K562 (cell line): ENCODE data around the gene TEX47. TPM values are rescaled to one million over a fixed set of nuclear protein-coding genes. Genes with fewer than 3 reads are reported as not detected.

Source experiments
- ATAC-seq: fragments of 200-7000 bp; cut with Tn5 transposase; 3 replicates; pipeline ENCODE4 v1.9.1; 2020; ENCODE audit warnings: moderate library complexity
- BruUV-seq: library from RNA; stranded (reverse); fragments of 400-500 nt; replicated peaks from 2 replicates; lab custom pipeline; 2021; lab: Mats Ljungman, UMichigan
- CTCF ChIA-PET: fragments of 300-600 bp; formaldehyde crosslinking; extraction: SDS; loops from one replicate; lab custom pipeline; 2021; ENCODE audit warnings: low intra/inter-chr PET ratio; lab: Yijun Ruan, JAX
- POLR2A ChIA-PET: fragments of 300-600, 350-650 bp; sonication (Branson Sonifier 250); formaldehyde crosslinking; extraction: SDS; loops from one replicate; lab custom pipeline; 2021; ENCODE audit warnings: antibody characterized with exemption, inconsistent platforms; lab: Yijun Ruan, JAX
- DNase-seq, 4 experiments: peaks; one replicate each; pipeline versions ENCODE4 v3.0.0 to v3.0.0-alpha.2; 2011 to 2018; ENCODE audit warnings: low spot score in 3 of 4, mixed read lengths in 3 of 4; ENCODE audit errors: extremely low read depth in 1 of 4
- FAIRE-seq: peaks from 2 replicates; lab custom pipeline; 2011; peaks lifted over from hg19 to GRCh38; lab: Jason Lieb, UNC
- H2AFZ ChIP-seq: 2 replicates; pipeline ENCODE4 v1.6.0; 2011; ENCODE audit warnings: low read depth, low read length, control low read depth, inconsistent platforms
- H3K27ac ChIP-seq: fragments of 200-600 bp; 3 replicates; pipeline ENCODE4 v1.8.0; 2011; ENCODE audit warnings: low read depth, mild to moderate bottlenecking, control low read depth, inconsistent platforms, low read length, moderate library complexity, mixed read lengths; ENCODE audit errors: extremely low read depth
- H3K27me3 ChIP-seq, 2 experiments: fragments of 300-600 bp in 1 of 2; 2 replicates in 1 of 2; 3 replicates in 1 of 2; pipeline versions ENCODE4 v1.6.0 to v1.8.0; 2011; ENCODE audit warnings: inconsistent platforms in 2 of 2, low read length in 2 of 2, mild to moderate bottlenecking in 1 of 2, mixed read lengths in 1 of 2, moderate library complexity in 1 of 2; ENCODE audit not compliant: control insufficient read depth in 2 of 2, insufficient read depth in 2 of 2
- H3K36me3 ChIP-seq: fragments of 300-600 bp; 3 replicates; pipeline ENCODE4 v1.8.0; 2011; ENCODE audit warnings: mild to moderate bottlenecking, low read length, inconsistent platforms; ENCODE audit not compliant: control insufficient read depth, insufficient read depth
- H3K4me1 ChIP-seq, 2 experiments: fragments of 200-600 bp in 1 of 2; replicated peaks in 1 of 2; 2 replicates in 1 of 2; 3 replicates in 1 of 2; pipeline versions ENCODE4 v1.5.1 to v1.8.0; 2011; ENCODE audit warnings: inconsistent platforms in 2 of 2, low read length in 2 of 2, mild to moderate bottlenecking in 1 of 2, mixed read lengths in 1 of 2, moderate library complexity in 1 of 2; ENCODE audit not compliant: control insufficient read depth in 2 of 2, insufficient read depth in 2 of 2
- H3K4me2 ChIP-seq: 2 replicates; pipeline ENCODE4 v1.6.1; 2011; ENCODE audit warnings: low read length, control low read depth, inconsistent platforms, mixed read lengths; ENCODE audit not compliant: insufficient read depth
- H3K4me3 ChIP-seq: fragments of 200-600 bp; sonication (generic), shearing (Covaris generic); 2 replicates; pipeline ENCODE4 v1.5.1; 2016; ENCODE audit warnings: control low read depth, inconsistent platforms
- H3K79me2 ChIP-seq: fragments of 200-600 bp; 3 replicates; pipeline ENCODE4 v1.8.0; 2011; ENCODE audit warnings: low read length, inconsistent platforms; ENCODE audit not compliant: control insufficient read depth, insufficient read depth
- H3K9ac ChIP-seq, 2 experiments: 2 replicates each; pipeline versions ENCODE4 v1.6.0 to v1.6.1; 2011; ENCODE audit warnings: low read depth in 2 of 2, low read length in 2 of 2, control low read depth in 1 of 2, inconsistent platforms in 1 of 2, mild to moderate bottlenecking in 1 of 2, mixed read lengths in 1 of 2; ENCODE audit not compliant: insufficient read depth in 1 of 2
- H3K9me1 ChIP-seq: one replicate; pipeline ENCODE4 v1.6.0; 2011; ENCODE audit warnings: inconsistent platforms, mild to moderate bottlenecking, low read length, moderate library complexity; ENCODE audit not compliant: control insufficient read depth, insufficient read depth
- H3K9me3 ChIP-seq: replicated peaks from 2 replicates; pipeline ENCODE4 v1.5.1; 2011; ENCODE audit warnings: low read depth, low read length, inconsistent platforms; ENCODE audit not compliant: control insufficient read depth, insufficient read depth
- H4K20me1 ChIP-seq: replicated peaks from 2 replicates; pipeline ENCODE4 v1.6.1; 2011; ENCODE audit warnings: low read length, inconsistent platforms, mixed read lengths; ENCODE audit not compliant: control insufficient read depth, insufficient read depth
- CBX8 ChIP-seq: fragments of 200-600 bp; sonication (generic); IDR thresholded peaks from 2 replicates; pipeline ENCODE4 v1.6.1; 2012; ENCODE audit warnings: borderline replicate concordance, mixed run types, low read depth, mild to moderate bottlenecking, moderate library complexity, mixed read lengths, low read length, control low read depth, inconsistent platforms; ENCODE audit not compliant: poor library complexity, severe bottlenecking; ENCODE audit errors: extremely low read depth
- GTF3C2 ChIP-seq: IDR thresholded peaks from 3 replicates; pipeline ENCODE4 v1.6.1; 2011; ENCODE audit warnings: borderline replicate concordance, mild to moderate bottlenecking, moderate library complexity; ENCODE audit not compliant: insufficient read length; ENCODE audit errors: extremely low read depth
- ILF3 ChIP-seq: fragments of 450-650 bp; IDR thresholded peaks from 2 replicates; pipeline ENCODE4 v1.6.1; 2018; ENCODE audit warnings: antibody characterized with exemption, mild to moderate bottlenecking, moderate library complexity, borderline replicate concordance
- MAFK ChIP-seq: IDR thresholded peaks from 2 replicates; pipeline ENCODE4 v1.6.1; 2011; ENCODE audit warnings: low read length, improper control_type of control experiment
- MAX ChIP-seq: sonication (generic); formaldehyde crosslinking; IDR thresholded peaks from 2 replicates; pipeline ENCODE4 v1.9.0; 2022; ENCODE audit warnings: mild to moderate bottlenecking, missing genetic modification reagents
- MLLT1 ChIP-seq, 2 experiments: fragments of 450-650 bp; IDR thresholded peaks; 2 replicates each; pipeline ENCODE4 v1.6.1; 2016
- NFIC ChIP-seq: fragments of 450-650 bp; IDR thresholded peaks from 2 replicates; pipeline ENCODE4 v1.6.1; 2017; ENCODE audit warnings: mild to moderate bottlenecking, inconsistent platforms
- PHF20 ChIP-seq: fragments of 450-650 bp; IDR thresholded peaks from 2 replicates; pipeline ENCODE4 v1.6.1; 2018; ENCODE audit not compliant: partially characterized antibody
- RBM15 ChIP-seq: fragments of 200-400 bp; formaldehyde crosslinking; IDR thresholded peaks from 2 replicates; pipeline ENCODE4 v1.6.1; 2018; ENCODE audit warnings: mild to moderate bottlenecking, low read length, moderate library complexity; ENCODE audit not compliant: insufficient read depth
- SAFB ChIP-seq: fragments of 200-400 bp; formaldehyde crosslinking; IDR thresholded peaks from 2 replicates; pipeline ENCODE4 v1.6.1; 2017; ENCODE audit warnings: low read depth, low read length, borderline replicate concordance
- TBL1XR1 ChIP-seq, 2 experiments: IDR thresholded peaks; 2 replicates each; pipeline ENCODE4 v1.6.1; 2012; ENCODE audit warnings: improper control_type of control experiment in 2 of 2, low read length in 2 of 2, mild to moderate bottlenecking in 1 of 2
- THAP12 ChIP-seq: fragments of 250-450 bp; sonication (Bioruptor Pico); IDR thresholded peaks from 2 replicates; pipeline ENCODE4 v1.9.0; 2021; ENCODE audit warnings: mild to moderate bottlenecking, inconsistent platforms
- ZNF12 ChIP-seq: sonication (generic); formaldehyde crosslinking; IDR thresholded peaks from 2 replicates; pipeline ENCODE4 v1.4.0; 2020; ENCODE audit warnings: mild to moderate bottlenecking, missing genetic modification reagents
- ZNF217 ChIP-seq: sonication (generic); formaldehyde crosslinking; IDR thresholded peaks from 2 replicates; pipeline ENCODE4 v1.8.0; 2022; ENCODE audit warnings: mild to moderate bottlenecking, missing genetic modification reagents
- ZNF354B ChIP-seq: fragments of 250-450 bp; sonication (Bioruptor Pico); IDR thresholded peaks from 2 replicates; pipeline ENCODE4 v1.4.0; 2020
- ZNF551 ChIP-seq: fragments of 250-450 bp; sonication (Bioruptor Pico); IDR thresholded peaks from 2 replicates; pipeline ENCODE4 v1.5.0; 2021; ENCODE audit warnings: mild to moderate bottlenecking, moderate library complexity
- ZSCAN29 ChIP-seq: fragments of 450-650 bp; IDR thresholded peaks from 2 replicates; pipeline ENCODE4 v1.6.1; 2017
- WGBS: fragments of 100-300 bp; shearing (Covaris generic); methylation state at CpG from one replicate; pipeline ENCODE4 v1.1.6; 2016; ENCODE audit warnings: low coverage, mixed read lengths; ENCODE audit not compliant: insufficient coverage; ENCODE audit errors: missing lambda C conversion rate; 5-methylcytosine and 5-hydroxymethylcytosine counted together
- in situ Hi-C: fragments of 300-500 bp; cut with MboI; formaldehyde crosslinking; loops from 4 replicates; pipeline ENCODE4 v1.15.0; 2018; ENCODE audit warnings: inconsistent platforms, mixed read lengths
- intact Hi-C: fragments of 100-400 bp; cut with micrococcal nuclease; formaldehyde crosslinking; loops from 2 replicates; pipeline ENCODE4 v1.14.2; 2022
- polyA plus RNA-seq, 8 experiments: library from polyadenylated mRNA; depleted of rRNA in 4 of 8; stranded (reverse) in 5 of 8; unstranded in 3 of 8; fragments of >200 nt; fragmentation: Nextera tagmentation in 2 of 8; fragmentation: Illumina TruSeq in 1 of 8; extraction: Ambion mirVana in 2 of 8; extraction: Trizol in 1 of 8; gene quantifications; 2 replicates each; pipeline versions ENCODE4 v1.2.1 to v1.2.3, GENCODE V29; 2011 to 2014; ENCODE audit warnings: inconsistent platforms in 1 of 8, missing spikeins in 1 of 8
- total RNA-seq, 7 experiments: library from RNA; depleted of rRNA in 6 of 7; stranded (reverse); fragments of >200 nt in 6 of 7; fragmentation: Illumina TruSeq in 2 of 7; extraction: Trizol in 2 of 7; gene quantifications; 2 replicates each; pipeline versions ENCODE4 v1.2.1 to v1.2.3, GENCODE V29; 2011 to 2021; ENCODE audit warnings: low replicate concordance in 1 of 7

The TEX47 gene
- total and polyA plus RNA-seq, 9 of the 15 experiments (the other 6 are each of a cell fraction or from before 2014, with no cell fraction given), result not detected

GRCh38 chr7:88792361-88792760 lies 3.2 kb downstream of the TEX47 start:
- in situ Hi-C loops, result no loop called here
- no peak overlapping the region for H3K4me2 ChIP-seq
- no peak for DNase-seq
- H3K9me3 ChIP-seq, result no peaks in the 10 kb centered on the region
- H3K36me3 ChIP-seq, result no peaks in the 10 kb centered on the region
- no peaks in the 10 kb centered on the region for H3K27me3 ChIP-seq
- H4K20me1 ChIP-seq, result no peaks in the 10 kb centered on the region
- no peak overlapping the region for H3K9ac ChIP-seq
- ChIA-PET POLR2A (no interaction called here), CTCF (no interaction called here)
- BruUV-seq, result no TSS peak
- intact Hi-C loops, result no loop called here
- H3K9me1 ChIP-seq, result no peaks in the 10 kb centered on the region
- no peak overlapping the region for H3K4me3 ChIP-seq
- 5% methylated on average over 3 of the region's 3 CpGs for WGBS
- no peaks in the 10 kb centered on the region for H3K79me2 ChIP-seq
- H3K27ac ChIP-seq, result no peak overlapping the region
- no peak overlapping the region for H2AFZ ChIP-seq
- ATAC-seq, result no peak
- H3K4me1 ChIP-seq, result no peaks in the 10 kb centered on the region
- no peak for FAIRE-seq
- TF ChIP-seq NFIC, result no peak
- no peak for TF ChIP-seq RBM15
- no peak for TF ChIP-seq ZNF217 (CRISPR knock-in tag)
- no peak for TF ChIP-seq ZSCAN29
- no peak for TF ChIP-seq ILF3
- no peak for TF ChIP-seq GTF3C2
- no peak for TF ChIP-seq MAX
- TF ChIP-seq CBX8, result no peak
- no peak for TF ChIP-seq ZNF354B
- TF ChIP-seq MAFK, result no peak
- TF ChIP-seq PHF20, result no peak
- TF ChIP-seq SAFB, result no peak
- no peak for TF ChIP-seq TBL1XR1 (IDR thresholded peaks at IDR 0.05; ENCODE audit: low read length in 2 of 2)
- no peak for TF ChIP-seq MLLT1 (IDR thresholded peaks at IDR 0.05)
- no peak for TF ChIP-seq ZNF12 (CRISPR knock-in tag)
- TF ChIP-seq ZNF551, result no peak
- no peak for TF ChIP-seq THAP12 (CRISPR knock-in tag)
- TF ChIP-seq, all 486 proteins: peak for 0
